SK-N-SH treated with all-trans-retinoic acid at 6 μM for 48 hours (cell line): Measurements from ENCODE around the gene RIPOR2.

Experiments used
- CSDC2 ChIP-seq: fragments of 250-450 bp; sonication (Bioruptor Pico); IDR thresholded peaks from 2 replicates; pipeline ENCODE4 v1.5.0; 2020; ENCODE audit warnings: mild to moderate bottlenecking, moderate library complexity
- CSRNP3 ChIP-seq: fragments of 250-450 bp; sonication (Bioruptor Pico); IDR thresholded peaks from 2 replicates; pipeline ENCODE4 v1.5.1; 2021; ENCODE audit warnings: mild to moderate bottlenecking, moderate library complexity
- GLIS3 ChIP-seq: fragments of 250-450 bp; sonication (Bioruptor Pico); IDR thresholded peaks from 2 replicates; pipeline ENCODE4 v1.5.0; 2020; ENCODE audit warnings: mild to moderate bottlenecking, moderate library complexity
- POU6F1 ChIP-seq: fragments of 250-450 bp; sonication (Bioruptor Pico); IDR thresholded peaks from 2 replicates; pipeline ENCODE4 v1.8.0; 2021; ENCODE audit warnings: low read depth, mild to moderate bottlenecking, moderate library complexity, borderline replicate concordance
- SNAI2 ChIP-seq: fragments of 250-450 bp; sonication (Bioruptor Pico); IDR thresholded peaks from 2 replicates; pipeline ENCODE4 v1.5.0; 2020; ENCODE audit warnings: mild to moderate bottlenecking, moderate library complexity
- ZFP3 ChIP-seq: fragments of 250-450 bp; sonication (Bioruptor Pico); IDR thresholded peaks from 2 replicates; pipeline ENCODE4 v1.5.0; 2020; ENCODE audit warnings: mild to moderate bottlenecking, moderate library complexity
- ZFP30 ChIP-seq: fragments of 450-650 bp; formaldehyde crosslinking; IDR thresholded peaks from 2 replicates; pipeline ENCODE4 v1.5.0; 2022; ENCODE audit warnings: mild to moderate bottlenecking, moderate library complexity
- ZNF565 ChIP-seq: fragments of 450-650 bp; formaldehyde crosslinking; conservative IDR thresholded peaks from 2 replicates; pipeline ENCODE4 v1.5.0; 2020; ENCODE audit warnings: low read depth, mild to moderate bottlenecking, moderate library complexity
- TF ChIP-seq, protein P1 (sequence below): fragments of 250-450 bp; sonication (Bioruptor Pico); IDR thresholded peaks from 2 replicates; pipeline ENCODE4 v1.8.0; 2020; ENCODE audit warnings: mild to moderate bottlenecking, moderate library complexity, borderline replicate concordance
- TF ChIP-seq, protein P2 (sequence below): fragments of 250-450 bp; sonication (Bioruptor Pico); IDR thresholded peaks from 2 replicates; pipeline ENCODE4 v1.5.1; 2020; ENCODE audit warnings: low read depth, mild to moderate bottlenecking, moderate library complexity
- TF ChIP-seq, protein P3 (sequence below): fragments of 250-450 bp; sonication (Bioruptor Pico); IDR thresholded peaks from 2 replicates; pipeline ENCODE4 v1.5.0; 2020; ENCODE audit warnings: mild to moderate bottlenecking, moderate library complexity

- TF ChIP-seq ZFP30 (CRISPR knock-in tag), result no peak
- no peak for TF ChIP-seq ZFP3 (CRISPR knock-in tag)
- TF ChIP-seq, protein P1, sequence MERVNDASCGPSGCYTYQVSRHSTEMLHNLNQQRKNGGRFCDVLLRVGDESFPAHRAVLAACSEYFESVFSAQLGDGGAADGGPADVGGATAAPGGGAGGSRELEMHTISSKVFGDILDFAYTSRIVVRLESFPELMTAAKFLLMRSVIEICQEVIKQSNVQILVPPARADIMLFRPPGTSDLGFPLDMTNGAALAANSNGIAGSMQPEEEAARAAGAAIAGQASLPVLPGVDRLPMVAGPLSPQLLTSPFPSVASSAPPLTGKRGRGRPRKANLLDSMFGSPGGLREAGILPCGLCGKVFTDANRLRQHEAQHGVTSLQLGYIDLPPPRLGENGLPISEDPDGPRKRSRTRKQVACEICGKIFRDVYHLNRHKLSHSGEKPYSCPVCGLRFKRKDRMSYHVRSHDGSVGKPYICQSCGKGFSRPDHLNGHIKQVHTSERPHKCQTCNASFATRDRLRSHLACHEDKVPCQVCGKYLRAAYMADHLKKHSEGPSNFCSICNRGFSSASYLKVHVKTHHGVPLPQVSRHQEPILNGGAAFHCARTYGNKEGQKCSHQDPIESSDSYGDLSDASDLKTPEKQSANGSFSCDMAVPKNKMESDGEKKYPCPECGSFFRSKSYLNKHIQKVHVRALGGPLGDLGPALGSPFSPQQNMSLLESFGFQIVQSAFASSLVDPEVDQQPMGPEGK (CRISPR knock-in tag), result no peak
- no peak for TF ChIP-seq GLIS3 (CRISPR knock-in tag)
- TF ChIP-seq ZNF565 (CRISPR knock-in tag), result no peak
- TF ChIP-seq, protein P2, sequence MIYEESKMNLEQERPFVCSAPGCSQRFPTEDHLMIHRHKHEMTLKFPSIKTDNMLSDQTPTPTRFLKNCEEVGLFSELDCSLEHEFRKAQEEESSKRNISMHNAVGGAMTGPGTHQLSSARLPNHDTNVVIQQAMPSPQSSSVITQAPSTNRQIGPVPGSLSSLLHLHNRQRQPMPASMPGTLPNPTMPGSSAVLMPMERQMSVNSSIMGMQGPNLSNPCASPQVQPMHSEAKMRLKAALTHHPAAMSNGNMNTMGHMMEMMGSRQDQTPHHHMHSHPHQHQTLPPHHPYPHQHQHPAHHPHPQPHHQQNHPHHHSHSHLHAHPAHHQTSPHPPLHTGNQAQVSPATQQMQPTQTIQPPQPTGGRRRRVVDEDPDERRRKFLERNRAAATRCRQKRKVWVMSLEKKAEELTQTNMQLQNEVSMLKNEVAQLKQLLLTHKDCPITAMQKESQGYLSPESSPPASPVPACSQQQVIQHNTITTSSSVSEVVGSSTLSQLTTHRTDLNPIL (CRISPR knock-in tag), result no peak
- TF ChIP-seq, protein P3, sequence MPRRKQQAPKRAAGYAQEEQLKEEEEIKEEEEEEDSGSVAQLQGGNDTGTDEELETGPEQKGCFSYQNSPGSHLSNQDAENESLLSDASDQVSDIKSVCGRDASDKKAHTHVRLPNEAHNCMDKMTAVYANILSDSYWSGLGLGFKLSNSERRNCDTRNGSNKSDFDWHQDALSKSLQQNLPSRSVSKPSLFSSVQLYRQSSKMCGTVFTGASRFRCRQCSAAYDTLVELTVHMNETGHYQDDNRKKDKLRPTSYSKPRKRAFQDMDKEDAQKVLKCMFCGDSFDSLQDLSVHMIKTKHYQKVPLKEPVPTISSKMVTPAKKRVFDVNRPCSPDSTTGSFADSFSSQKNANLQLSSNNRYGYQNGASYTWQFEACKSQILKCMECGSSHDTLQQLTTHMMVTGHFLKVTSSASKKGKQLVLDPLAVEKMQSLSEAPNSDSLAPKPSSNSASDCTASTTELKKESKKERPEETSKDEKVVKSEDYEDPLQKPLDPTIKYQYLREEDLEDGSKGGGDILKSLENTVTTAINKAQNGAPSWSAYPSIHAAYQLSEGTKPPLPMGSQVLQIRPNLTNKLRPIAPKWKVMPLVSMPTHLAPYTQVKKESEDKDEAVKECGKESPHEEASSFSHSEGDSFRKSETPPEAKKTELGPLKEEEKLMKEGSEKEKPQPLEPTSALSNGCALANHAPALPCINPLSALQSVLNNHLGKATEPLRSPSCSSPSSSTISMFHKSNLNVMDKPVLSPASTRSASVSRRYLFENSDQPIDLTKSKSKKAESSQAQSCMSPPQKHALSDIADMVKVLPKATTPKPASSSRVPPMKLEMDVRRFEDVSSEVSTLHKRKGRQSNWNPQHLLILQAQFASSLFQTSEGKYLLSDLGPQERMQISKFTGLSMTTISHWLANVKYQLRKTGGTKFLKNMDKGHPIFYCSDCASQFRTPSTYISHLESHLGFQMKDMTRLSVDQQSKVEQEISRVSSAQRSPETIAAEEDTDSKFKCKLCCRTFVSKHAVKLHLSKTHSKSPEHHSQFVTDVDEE (CRISPR knock-in tag), result no peak
- no peak for TF ChIP-seq SNAI2
- no peak for TF ChIP-seq CSRNP3
- TF ChIP-seq CSDC2 (CRISPR knock-in tag), result no peak
- no peak for TF ChIP-seq POU6F1 (CRISPR knock-in tag)
Measured at GRCh38 chr6:24927277-24927955, 8.3 kb downstream of the RIPOR2 start.
